H1 (cell line): ENCODE measurements around the gene VSTM2L. TPM values are rescaled to one million over a fixed set of nuclear protein-coding genes. Genes with fewer than 3 reads are reported as not detected.

Source experiments
- E2F6 ChIP-seq: IDR thresholded peaks from 2 replicates; pipeline ENCODE4 v1.6.1; 2012; ENCODE audit warnings: inconsistent platforms
- NRF1 ChIP-seq: IDR thresholded peaks from 2 replicates; pipeline ENCODE4 v1.6.1; 2011; ENCODE audit warnings: mild to moderate bottlenecking, low read depth, low read length, improper control_type of control experiment
- SIN3A ChIP-seq, 2 experiments: IDR thresholded peaks in 1 of 2; conservative IDR thresholded peaks in 1 of 2; 2 replicates each; pipeline ENCODE4 v1.6.1; 2011 to 2012; ENCODE audit warnings: low read length in 2 of 2, improper control_type of control experiment in 1 of 2, low read depth in 1 of 2, mild to moderate bottlenecking in 1 of 2
- SUZ12 ChIP-seq: fragments of 200-600 bp; sonication (generic); IDR thresholded peaks from 2 replicates; pipeline ENCODE4 v1.6.1; 2012; ENCODE audit warnings: mild to moderate bottlenecking, inconsistent platforms, low read length, moderate library complexity, mixed read lengths
- ZNF274 ChIP-seq: IDR thresholded peaks from 2 replicates; pipeline ENCODE4 v1.7.0; 2012; ENCODE audit warnings: low read length, borderline replicate concordance; ENCODE audit errors: extremely low read depth
- polyA plus RNA-seq, 7 experiments: library from polyadenylated mRNA; depleted of rRNA in 3 of 7; stranded (reverse) in 5 of 7; unstranded in 2 of 7; fragments of >200 nt in 5 of 7; fragments of 200-250 nt in 2 of 7; gene quantifications; 1 replicate in 5 of 7; 2 replicates in 1 of 7; 4 replicates in 1 of 7; pipeline versions ENCODE4 v1.2.1 to v1.2.3, GENCODE V29; 2011 to 2013; ENCODE audit warnings: missing spikeins in 2 of 7, mixed read lengths in 2 of 7
- total RNA-seq: library from RNA; stranded (reverse); fragmentation: NEBNext Ultra II Directional; extraction: Animal tissue kit (Norgen Biotek cat#: 25700); gene quantifications from 2 replicates; pipeline ENCODE4 v1.2.1, GENCODE V29; 2021

The VSTM2L gene
- total and polyA plus RNA-seq, 2 of the 8 experiments (the other 6 are each of a cell fraction or from before 2014, with no cell fraction given), result 1.3 to 3.2 TPM

GRCh38 chr20:37937686-37938085, 34.8 kb downstream of the VSTM2L start (continued):
- TF ChIP-seq E2F6 (no peak), SIN3A (conservative IDR thresholded peaks at IDR 0.05 in 1 of 2, IDR thresholded peaks at IDR 0.05 in 1 of 2; ENCODE audit: low read depth in 1 of 2, low read length in 2 of 2) (no peak), SUZ12 (no peak), ZNF274 (no peak), NRF1 (no peak)
